ENCODE measurements around the gene PSG11.
"Not testable (repeated sequence)": the region's sequence is repeated elsewhere in the genome, so short reads cannot be mapped to it uniquely, and the experiment has no call there.

Gene PSG11

GRCh38 chr19:42985588-42985987 lies 40.7 kb downstream of the PSG11 start:
- no peak for DNase-seq

GRCh38 chr19:42982111-42982510 lies 44.2 kb downstream of the PSG11 start:
- DNase-seq, result not testable (repeated sequence)

GRCh38 chr19:42971451-42971850 lies 54.8 kb downstream of the PSG11 start:
- DNase-seq, result not testable (repeated sequence)

DNA sequence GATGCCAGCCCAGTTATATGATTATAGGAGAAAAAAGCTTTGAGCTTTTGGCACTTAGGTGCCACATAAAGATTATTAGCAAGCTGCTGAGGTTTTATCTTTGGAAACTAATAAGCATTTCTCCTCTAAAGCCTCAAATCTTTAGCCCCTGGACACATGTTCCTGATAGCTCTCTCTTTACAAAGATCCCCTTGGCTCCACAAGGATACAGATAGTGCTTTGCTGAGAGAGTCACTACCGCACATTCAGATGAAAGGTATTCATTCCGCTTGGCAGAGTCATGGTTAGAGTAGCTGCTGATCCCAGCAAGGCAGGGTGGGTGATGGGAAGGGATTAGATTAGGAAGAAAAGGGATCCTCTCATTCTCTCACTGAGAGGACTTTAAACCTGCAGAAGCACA lies 61.1 kb downstream of the PSG11 start:
- no peak for DNase-seq

DNA sequence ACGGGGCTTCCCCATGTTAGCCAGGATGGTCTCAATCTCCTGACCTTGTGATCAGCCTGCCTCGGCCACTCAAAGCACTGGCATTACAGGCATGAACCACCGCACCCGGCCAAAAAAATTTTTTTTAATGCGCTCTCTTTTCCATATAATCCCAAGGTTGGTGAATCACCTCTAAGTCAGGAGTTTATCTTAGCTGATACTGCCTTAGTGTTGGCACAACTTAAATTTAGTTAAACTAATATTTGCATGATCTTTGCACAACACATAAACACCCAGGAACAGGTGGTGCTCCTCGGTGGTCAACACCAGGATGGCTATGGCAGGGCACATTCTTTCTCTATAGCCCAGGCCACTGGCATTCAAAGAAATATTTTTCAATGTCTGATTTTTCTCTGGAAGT lies 65.2 kb downstream of the PSG11 start:
- DNase-seq, result no peak
